SK-N-MC (cell line): ENCODE measurements around the gene RD3L.

Source experiments
- EZH2 ChIP-seq: fragments of 200-600 bp; sonication (generic); IDR thresholded peaks from one replicate; pipeline ENCODE4 v1.6.1; 2017; ENCODE audit warnings: antibody characterized with exemption
- FOXP2 ChIP-seq: optimal IDR thresholded peaks from 2 replicates; pipeline ENCODE3; 2011; ENCODE audit warnings: mild to moderate bottlenecking, moderate library complexity; ENCODE audit not compliant: insufficient read depth; ENCODE audit errors: extremely low read length, control extremely low read depth
- POLR2AphosphoS5 ChIP-seq: IDR thresholded peaks from 2 replicates; pipeline ENCODE4 v1.6.1; 2012; ENCODE audit warnings: mild to moderate bottlenecking, low read depth, low read length, borderline replicate concordance

DNA sequence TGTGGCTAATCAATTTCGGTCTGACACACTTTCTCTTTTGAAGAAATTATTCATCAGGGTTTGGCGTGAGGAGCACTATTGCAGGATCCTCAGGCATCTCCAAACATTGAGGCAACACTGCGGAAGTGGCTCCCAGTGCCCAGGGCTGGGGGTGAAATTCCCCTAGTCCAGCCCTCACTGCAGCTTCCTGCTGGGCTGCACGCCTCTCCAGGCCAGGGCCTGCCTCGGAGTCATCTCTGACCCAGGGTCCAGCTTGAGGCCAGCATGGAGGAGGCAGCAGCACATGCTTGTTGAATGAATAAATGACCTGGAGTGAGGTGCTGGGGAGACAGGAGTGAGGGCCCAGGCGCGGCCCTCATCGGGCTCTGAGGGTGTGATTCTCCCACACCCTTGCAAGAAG is 50.1 kb downstream of the RD3L start:
- TF ChIP-seq EZH2 (no peak), POLR2AphosphoS5 (no peak), FOXP2 (no peak)
